Naive thymus-derived CD8-positive, alpha-beta T cell (primary cell): ENCODE data around the gene GREB1L. TPM values are rescaled to one million over a fixed set of nuclear protein-coding genes. Genes with fewer than 3 reads are reported as not detected.
A peak's percentile ranks its signal among the peaks of the same experiment; 100 is the strongest.

Source experiments
- ATAC-seq, 2 donors: fragments of 150-1000 bp; cut with Tn5 transposase in 1 of 2; sonication (Bioruptor Pico), chemical (Tn5 transposase) in 1 of 2; 1 replicate in 1 of 2; 2 replicates in 1 of 2; pipeline ENCODE4 v1.10.0; 2021; ENCODE audit warnings: mild to moderate bottlenecking in 2 of 2, moderate library complexity in 2 of 2
- POLR2A ChIA-PET: fragments of 350-600 bp; sonication (Branson Sonifier 250); formaldehyde crosslinking; loops from one replicate; lab custom pipeline; 2021; ENCODE audit warnings: antibody characterized with exemption; lab: Charles Lee
- DNase-seq, 10 donors: peaks; one replicate each; pipeline versions ENCODE4 v3.0.0 to v3.0.0-alpha.2; 2020 to 2022
- H3K27ac Mint-ChIP-seq, 10 donors: one replicate each; pipeline ENCODE4 v1.8.0; 2020 to 2022; ENCODE audit warnings: mild to moderate bottlenecking in 10 of 10, mixed read lengths in 10 of 10, moderate library complexity in 4 of 10, inconsistent platforms in 1 of 10
- H3K27me3 Mint-ChIP-seq, 5 donors: one replicate each; pipeline ENCODE4 v1.8.0; 2021 to 2022; ENCODE audit warnings: mixed read lengths in 5 of 5
- H3K36me3 Mint-ChIP-seq, 3 donors: one replicate each; pipeline ENCODE4 v1.8.0; 2020 to 2022; ENCODE audit warnings: mixed read lengths in 3 of 3, mild to moderate bottlenecking in 2 of 3, inconsistent platforms in 1 of 3
- H3K4me1 Mint-ChIP-seq, 4 donors: one replicate each; pipeline ENCODE4 v1.8.0; 2021 to 2022; ENCODE audit warnings: mixed read lengths in 4 of 4
- H3K4me3 Mint-ChIP-seq, 10 donors: one replicate each; pipeline ENCODE4 v1.8.0; 2020 to 2022; ENCODE audit warnings: mild to moderate bottlenecking in 10 of 10, mixed read lengths in 10 of 10, moderate library complexity in 6 of 10, inconsistent platforms in 1 of 10
- H3K9me3 Mint-ChIP-seq, 9 donors: one replicate each; pipeline ENCODE4 v1.8.0; 2020 to 2022; ENCODE audit warnings: mixed read lengths in 9 of 9, mild to moderate bottlenecking in 3 of 9, inconsistent platforms in 1 of 9, moderate library complexity in 1 of 9
- polyA plus RNA-seq, 3 donors: library from polyadenylated mRNA; unstranded; fragments of 300-500 nt; fragmentation: Illumina TruSeq; gene quantifications; one replicate each; pipeline ENCODE4 v1.2.3, GENCODE V29; 2021
- total RNA-seq, 8 experiments: library from RNA in 2 of 8; stranded (reverse) in 2 of 8; gene quantifications; one replicate each; pipeline ENCODE4 v1.2.3 and lab custom pipeline; 2021 to 2026

GREB1L gene
- total and polyA plus RNA-seq, 5 experiments from 2014 or later = 0.07 to 0.09 TPM; not detected in 3

- H3K36me3 Mint-ChIP-seq = no peaks in the 10 kb centered on the region
Measured at GRCh38 chr18:21230436-21230835, 11.6 kb upstream of the GREB1L start.

GRCh38 chr18:21241301-21242048 lies 557 bp upstream of the GREB1L start:
- DNase-seq (no peak), ATAC-seq (no peak)
- Mint-ChIP-seq H3K9me3 (peaks cover 0 to 1% (median 0%) of the 10 kb centered on the region in 9 donors), H3K36me3 (peaks cover 0 to 5% (median 2%) of the 10 kb centered on the region in 3 donors), H3K27ac (no peak overlapping the region), H3K4me1 (peaks cover 2 to 12% (median 8%) of the 10 kb centered on the region in 4 donors), H3K27me3 (peaks cover 31 to 68% (median 51%) of the 10 kb centered on the region in 5 donors), H3K4me3 (peak overlapping the region in 8 of 10 donors; percentile 18 to 63 (median 37))
- POLR2A ChIA-PET = no interaction called here

More at GRCh38 chr18:21230436-21230835, 11.6 kb upstream of the GREB1L start:
- ATAC-seq (no peak), DNase-seq (no peak)
- peaks cover 0 to 3% (median 0%) of the 10 kb centered on the region in 9 donors for H3K9me3 Mint-ChIP-seq
- no peaks in the 10 kb centered on the region for H3K4me1 Mint-ChIP-seq
- POLR2A ChIA-PET = interaction anchor here (0.6 kb wide), 1 partner anchor 278 kb away, joined by 3 read pairs; no protein-coding TSS in a partner anchor
- peaks cover 0 to 9% (median 8%) of the 10 kb centered on the region in 5 donors for H3K27me3 Mint-ChIP-seq
- no peak overlapping the region for H3K27ac Mint-ChIP-seq
- no peak overlapping the region for H3K4me3 Mint-ChIP-seq

GRCh38 chr18:21242780-21243401 lies 859 bp downstream of the GREB1L start:
- H3K27ac Mint-ChIP-seq = no peak overlapping the region
- H3K4me1 Mint-ChIP-seq = peaks cover 2 to 12% (median 8%) of the 10 kb centered on the region in 4 donors
- peaks cover 35 to 60% (median 54%) of the 10 kb centered on the region in 5 donors for H3K27me3 Mint-ChIP-seq
- ATAC-seq (no peak), DNase-seq (no peak)
- H3K4me3 Mint-ChIP-seq = peak overlapping the region in 9 of 10 donors; percentile 34 to 81 (median 71)
- H3K36me3 Mint-ChIP-seq = peaks cover 0 to 5% (median 2%) of the 10 kb centered on the region in 3 donors
- H3K9me3 Mint-ChIP-seq = peaks cover 0 to 2% (median 0%) of the 10 kb centered on the region in 9 donors
- POLR2A ChIA-PET = no interaction called here

DNA sequence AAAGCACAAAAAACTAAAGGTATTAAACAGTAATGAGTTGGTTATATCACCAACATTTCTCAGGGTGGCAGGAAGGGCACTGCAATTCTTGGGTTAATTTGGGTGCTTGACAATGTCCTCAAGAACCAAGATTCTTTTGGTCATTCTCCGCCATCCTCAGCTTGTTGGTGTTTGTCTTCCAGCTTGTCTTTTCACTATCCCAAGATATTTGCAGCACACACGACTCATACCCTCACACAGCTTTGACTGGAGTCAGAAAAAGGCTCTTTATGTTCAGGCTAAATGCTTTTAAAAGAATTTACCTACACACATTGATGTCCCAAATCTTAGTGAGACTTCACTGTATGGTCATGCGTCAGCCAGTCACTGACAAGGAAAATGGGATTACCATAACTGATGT lies 12.5 kb downstream of the GREB1L start:
- Mint-ChIP-seq H3K9me3 (no peaks in the 10 kb centered on the region), H3K4me1 (no peaks in the 10 kb centered on the region), H3K27ac (no peak overlapping the region), H3K4me3 (no peak overlapping the region), H3K36me3 (no peaks in the 10 kb centered on the region), H3K27me3 (peaks cover 2 to 16% (median 10%) of the 10 kb centered on the region in 5 donors)
- DNase-seq (no peak), ATAC-seq (no peak)
- POLR2A ChIA-PET = no interaction called here

GRCh38 chr18:21255211-21255610 lies 13.2 kb downstream of the GREB1L start:
- DNase-seq = no peak
- Mint-ChIP-seq H3K4me3 (no peak overlapping the region), H3K36me3 (no peaks in the 10 kb centered on the region), H3K4me1 (no peaks in the 10 kb centered on the region), H3K27ac (no peak overlapping the region), H3K9me3 (no peaks in the 10 kb centered on the region), H3K27me3 (peaks cover 2 to 16% (median 6%) of the 10 kb centered on the region in 5 donors)
- no peak for ATAC-seq
- POLR2A ChIA-PET = no interaction called here

DNA sequence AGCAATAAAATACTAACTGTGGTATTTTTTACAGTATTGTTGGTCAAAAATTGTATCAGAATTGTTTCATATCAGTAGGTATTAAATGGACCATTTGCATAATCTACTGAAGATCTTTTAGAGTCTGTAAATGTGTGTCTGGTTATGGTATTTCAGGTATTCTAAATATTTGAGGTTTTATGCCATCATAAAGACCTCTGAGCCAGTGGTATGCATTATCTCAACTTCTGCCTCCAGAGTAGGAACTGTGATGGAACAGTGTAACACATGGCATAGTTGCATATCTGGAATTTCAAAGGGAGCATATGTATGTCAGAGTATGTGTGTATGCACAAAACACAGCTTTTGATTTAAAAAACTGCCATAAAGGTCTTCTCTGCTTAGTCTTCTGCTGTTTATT lies 15.4 kb downstream of the GREB1L start:
- DNase-seq (no peak), ATAC-seq (no peak)
- no peaks in the 10 kb centered on the region for H3K36me3 Mint-ChIP-seq
- H3K4me1 Mint-ChIP-seq = no peaks in the 10 kb centered on the region
- no peaks in the 10 kb centered on the region for H3K9me3 Mint-ChIP-seq
- POLR2A ChIA-PET = no interaction called here
- H3K27me3 Mint-ChIP-seq = peaks cover 2 to 16% (median 6%) of the 10 kb centered on the region in 5 donors
- no peak overlapping the region for H3K4me3 Mint-ChIP-seq
- no peak overlapping the region for H3K27ac Mint-ChIP-seq

GRCh38 chr18:21260621-21261020 lies 18.6 kb downstream of the GREB1L start:
- H3K4me3 Mint-ChIP-seq = no peak overlapping the region
- no peak for DNase-seq
- H3K9me3 Mint-ChIP-seq = no peaks in the 10 kb centered on the region
- H3K4me1 Mint-ChIP-seq = no peaks in the 10 kb centered on the region
- H3K27me3 Mint-ChIP-seq = peaks cover 1 to 7% (median 4%) of the 10 kb centered on the region in 5 donors
- H3K36me3 Mint-ChIP-seq = no peaks in the 10 kb centered on the region
- POLR2A ChIA-PET = no interaction called here
- no peak for ATAC-seq
- no peak overlapping the region for H3K27ac Mint-ChIP-seq

DNA sequence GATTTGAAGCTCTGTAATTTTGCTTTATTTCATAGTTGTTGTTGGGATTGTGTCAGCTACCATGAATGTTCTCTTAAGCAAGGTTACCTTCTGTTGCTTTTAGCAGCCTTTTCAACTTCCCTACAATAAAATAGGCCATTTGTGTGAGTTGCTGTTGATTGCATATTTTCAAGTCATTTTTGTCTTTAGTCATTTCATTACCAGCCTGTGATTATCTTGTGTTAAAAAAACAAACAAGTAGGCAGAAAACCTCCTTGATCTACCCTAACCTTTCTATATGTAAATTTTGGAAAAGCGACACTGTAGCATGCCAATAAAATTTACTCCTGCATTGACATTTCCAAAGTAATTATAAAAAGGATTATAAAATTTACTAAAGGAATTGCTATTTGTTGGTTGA lies 19.3 kb downstream of the GREB1L start:
- POLR2A ChIA-PET = no interaction called here
- no peaks in the 10 kb centered on the region for H3K36me3 Mint-ChIP-seq
- no peaks in the 10 kb centered on the region for H3K4me1 Mint-ChIP-seq
- no peak overlapping the region for H3K27ac Mint-ChIP-seq
- no peak overlapping the region for H3K4me3 Mint-ChIP-seq
- peaks cover 0 to 9% (median 5%) of the 10 kb centered on the region in 5 donors for H3K27me3 Mint-ChIP-seq
- ATAC-seq (no peak), DNase-seq (no peak)
- no peaks in the 10 kb centered on the region for H3K9me3 Mint-ChIP-seq

DNA sequence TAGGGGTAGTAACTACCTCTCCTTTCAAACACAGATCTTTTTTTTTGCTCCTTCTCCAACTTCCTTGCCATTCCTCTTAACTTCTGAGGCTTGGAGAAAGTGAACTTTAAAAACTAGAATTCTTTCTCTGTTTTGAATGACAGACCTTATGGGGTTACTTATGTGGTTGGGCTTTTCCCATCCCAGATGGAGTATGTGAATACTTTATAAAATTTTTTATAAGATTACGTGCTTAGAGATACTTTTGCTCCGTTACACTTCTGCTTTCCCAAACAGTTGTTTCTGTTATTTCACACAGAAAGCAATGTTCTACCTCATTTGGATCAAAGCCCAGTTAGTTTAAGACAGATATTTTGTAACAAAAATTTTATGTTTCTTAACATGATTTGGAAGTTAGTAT lies 20.2 kb downstream of the GREB1L start:
- no peak for ATAC-seq
- Mint-ChIP-seq H3K36me3 (no peaks in the 10 kb centered on the region), H3K9me3 (no peaks in the 10 kb centered on the region), H3K4me3 (no peak overlapping the region), H3K27me3 (peaks cover 4 to 8% (median 5%) of the 10 kb centered on the region in 5 donors), H3K4me1 (no peaks in the 10 kb centered on the region), H3K27ac (no peak overlapping the region)
- no peak for DNase-seq
- POLR2A ChIA-PET = no interaction called here

DNA sequence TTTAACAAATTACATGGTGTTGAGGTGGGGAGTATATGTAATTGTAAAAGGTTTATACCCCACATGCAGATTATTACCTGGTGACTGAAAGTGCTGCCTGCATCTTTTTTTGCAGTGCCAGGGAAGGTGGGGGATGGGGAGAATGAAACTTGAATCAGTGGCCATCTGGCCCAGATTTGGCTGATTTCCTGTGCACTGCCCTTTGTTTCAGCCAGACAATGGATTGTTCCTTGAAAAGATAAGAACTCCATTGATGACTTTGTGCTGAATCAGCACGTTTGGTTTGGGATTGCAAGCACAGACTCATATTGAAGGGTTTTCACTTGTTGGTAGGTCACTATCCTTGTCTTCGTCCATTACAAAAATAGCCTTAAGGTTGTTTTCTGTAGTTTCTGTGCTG lies 20.9 kb downstream of the GREB1L start:
- no peaks in the 10 kb centered on the region for H3K9me3 Mint-ChIP-seq
- H3K36me3 Mint-ChIP-seq = no peaks in the 10 kb centered on the region
- H3K4me3 Mint-ChIP-seq = no peak overlapping the region
- DNase-seq (no peak), ATAC-seq (no peak)
- H3K4me1 Mint-ChIP-seq = no peaks in the 10 kb centered on the region
- H3K27me3 Mint-ChIP-seq = peaks cover 0 to 8% (median 5%) of the 10 kb centered on the region in 5 donors
- POLR2A ChIA-PET = no interaction called here
- no peak overlapping the region for H3K27ac Mint-ChIP-seq

DNA sequence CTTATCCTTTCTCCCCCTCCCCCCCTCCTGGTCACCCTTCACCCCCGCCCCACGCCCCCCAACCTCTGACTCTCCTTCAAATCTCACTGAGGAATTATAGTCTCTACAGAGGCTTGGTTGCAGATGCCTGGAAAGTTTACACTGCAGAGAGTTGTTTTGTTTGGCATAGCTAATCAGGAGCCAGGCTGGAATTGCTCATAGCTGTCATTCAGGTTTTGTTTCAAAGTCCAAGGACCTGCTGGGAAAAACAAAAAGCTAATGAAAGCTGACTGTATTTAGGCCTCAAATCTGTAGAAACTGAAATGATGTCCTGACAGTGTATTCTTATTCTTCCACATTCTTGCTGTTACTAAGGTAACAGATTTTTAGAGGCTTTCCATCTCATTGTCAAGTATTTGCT lies 22.6 kb downstream of the GREB1L start:
- DNase-seq = no peak
- no peaks in the 10 kb centered on the region for H3K9me3 Mint-ChIP-seq
- POLR2A ChIA-PET = no interaction called here
- peaks cover 0 to 11% (median 5%) of the 10 kb centered on the region in 5 donors for H3K27me3 Mint-ChIP-seq
- H3K4me3 Mint-ChIP-seq = no peak overlapping the region
- H3K36me3 Mint-ChIP-seq = no peaks in the 10 kb centered on the region
- no peak overlapping the region for H3K27ac Mint-ChIP-seq
- no peaks in the 10 kb centered on the region for H3K4me1 Mint-ChIP-seq
- ATAC-seq = no peak

DNA sequence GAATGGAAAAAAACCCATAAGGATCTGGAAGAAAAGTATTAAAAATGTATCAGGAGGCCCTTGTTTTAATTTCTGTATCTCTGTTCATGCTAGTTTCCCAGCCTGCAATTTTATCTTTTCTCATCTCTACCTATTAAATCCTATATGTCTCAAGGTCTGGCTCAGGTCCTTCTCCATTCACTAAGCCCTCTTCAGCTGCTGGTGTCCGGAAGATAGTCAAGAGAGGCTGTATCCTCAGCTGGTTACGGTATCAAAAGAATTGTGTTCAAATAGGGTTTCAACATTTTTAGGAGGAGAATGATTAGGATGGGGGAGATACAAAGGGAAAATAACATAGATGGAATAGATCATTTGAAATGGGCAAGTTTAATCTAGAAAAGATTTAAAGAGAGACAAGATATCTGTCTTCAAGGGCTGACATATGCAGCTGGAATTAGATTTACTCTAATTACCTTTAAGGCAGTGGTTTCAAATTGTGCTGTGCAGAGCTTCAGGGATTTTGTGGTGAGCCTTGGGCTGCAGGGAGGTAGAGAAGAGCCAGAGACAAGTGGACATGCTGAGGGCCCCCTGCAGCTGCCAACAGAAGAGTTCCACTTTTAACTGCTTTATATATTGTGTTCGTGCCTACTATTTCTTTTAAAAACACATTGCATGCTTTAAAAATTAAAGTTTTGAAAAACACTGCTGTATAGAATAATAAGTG lies 24.1 kb downstream of the GREB1L start:
- H3K9me3 Mint-ChIP-seq = no peaks in the 10 kb centered on the region
- no peak for DNase-seq

GRCh38 chr18:21267400-21267799 lies 25.4 kb downstream of the GREB1L start:
- DNase-seq = no peak
- H3K27me3 Mint-ChIP-seq = peaks cover 0 to 11% (median 7%) of the 10 kb centered on the region in 5 donors
- ATAC-seq = no peak
- POLR2A ChIA-PET = no interaction called here
- no peaks in the 10 kb centered on the region for H3K9me3 Mint-ChIP-seq
- H3K4me1 Mint-ChIP-seq = no peaks in the 10 kb centered on the region
- no peak overlapping the region for H3K27ac Mint-ChIP-seq
- H3K4me3 Mint-ChIP-seq = no peak overlapping the region
- no peaks in the 10 kb centered on the region for H3K36me3 Mint-ChIP-seq

More for the DNA sequence above, 24.1 kb downstream of the GREB1L start:
- POLR2A ChIA-PET = no interaction called here
- no peak overlapping the region for H3K27ac Mint-ChIP-seq
- H3K4me3 Mint-ChIP-seq = no peak overlapping the region
- ATAC-seq = no peak
- peaks cover 0 to 11% (median 7%) of the 10 kb centered on the region in 5 donors for H3K27me3 Mint-ChIP-seq
- no peaks in the 10 kb centered on the region for H3K36me3 Mint-ChIP-seq
- H3K4me1 Mint-ChIP-seq = no peaks in the 10 kb centered on the region
